Left renal cortex interstitium (tissue), 4 donors: Measurements from ENCODE around the gene TAGLN3. TPM values are rescaled to one million over a fixed set of nuclear protein-coding genes. Genes with fewer than 3 reads are reported as not detected.
"Not testable (repeated sequence)": the region's sequence is repeated elsewhere in the genome, so short reads cannot be mapped to it uniquely, and the experiment has no call there.

Source experiments
- DNase-seq, 4 donors: peaks; one replicate each; pipeline ENCODE4 v3.0.0-alpha.2; 2013; ENCODE audit warnings: low read depth in 4 of 4, low spot score in 2 of 4, missing footprints in 1 of 4
- polyA plus RNA-seq, 4 donors: library from polyadenylated mRNA; unstranded; fragments of 120-200 nt; gene quantifications; one replicate each; pipeline ENCODE4 v1.2.1, GENCODE V29; 2013; ENCODE audit not compliant: insufficient read length in 4 of 4

The TAGLN3 gene
- polyA plus RNA-seq, 4 donors = 1.4 to 3.2 (median 2.7) TPM

DNA sequence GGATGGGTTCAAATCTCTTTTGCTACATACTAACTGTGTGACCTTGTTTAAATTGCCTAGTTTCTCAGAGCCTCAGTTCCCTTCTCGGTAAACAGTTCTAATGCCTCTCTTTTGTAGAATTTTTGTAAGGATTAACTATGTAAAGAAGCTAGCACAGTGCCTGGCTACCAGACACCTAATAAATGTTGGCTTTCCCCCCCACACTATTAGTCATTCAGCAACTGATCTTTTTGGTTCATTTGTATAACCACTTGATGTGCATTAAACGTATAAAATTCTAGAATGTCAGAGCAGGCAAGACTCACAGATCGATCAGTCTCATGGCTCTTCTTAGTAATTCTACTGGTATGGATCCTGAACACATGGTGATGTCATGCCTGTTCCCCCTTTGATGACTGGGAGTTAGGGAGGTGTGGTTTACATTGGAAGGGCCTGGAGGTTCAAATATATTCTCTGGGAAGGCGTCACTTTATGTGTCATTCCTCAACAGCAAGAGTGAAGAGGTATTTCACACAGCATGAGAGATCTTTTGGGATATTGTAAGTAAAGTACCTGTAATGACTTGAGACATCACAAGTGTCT is 6.5 kb downstream of the TAGLN3 start:
- no peak for DNase-seq

DNA sequence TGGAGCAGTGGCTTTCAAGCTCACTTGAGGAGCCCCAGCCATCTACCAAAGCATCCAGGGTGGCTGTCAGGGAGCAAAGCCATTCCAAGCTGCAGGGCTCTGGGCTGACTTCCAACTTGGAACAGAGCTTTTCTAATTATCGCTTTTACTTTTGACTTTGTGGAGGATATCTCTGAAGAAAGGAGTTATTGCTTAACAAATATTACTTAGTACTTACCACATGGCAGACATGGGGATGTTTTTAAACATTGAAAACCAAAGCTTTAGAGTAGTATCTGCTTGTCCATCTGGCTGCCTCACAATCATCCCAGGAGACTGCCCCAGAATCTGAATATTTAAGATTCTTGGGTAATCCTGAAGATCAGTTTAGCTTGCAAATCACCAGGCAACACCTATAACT is 8.9 kb downstream of the TAGLN3 start:
- no peak for DNase-seq

DNA sequence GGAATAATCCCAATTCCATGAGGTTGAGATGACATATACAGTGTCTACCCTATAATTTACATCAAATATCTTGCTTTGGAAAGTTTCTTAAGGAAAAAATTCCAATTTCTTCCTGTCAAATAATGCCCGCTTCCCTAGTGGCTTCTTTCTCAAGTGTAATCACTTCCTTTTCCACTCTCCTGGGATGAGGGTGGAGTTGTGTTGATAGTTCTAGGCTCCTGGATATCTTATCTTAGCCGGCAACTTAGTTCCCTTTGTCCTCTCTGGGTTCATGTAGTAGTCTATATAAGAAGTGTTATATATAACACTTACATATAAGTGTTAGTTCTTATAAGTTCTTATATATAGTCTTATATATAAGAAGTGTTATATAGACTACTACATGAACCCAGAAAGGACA is 10.9 kb downstream of the TAGLN3 start:
- no peak for DNase-seq

DNA sequence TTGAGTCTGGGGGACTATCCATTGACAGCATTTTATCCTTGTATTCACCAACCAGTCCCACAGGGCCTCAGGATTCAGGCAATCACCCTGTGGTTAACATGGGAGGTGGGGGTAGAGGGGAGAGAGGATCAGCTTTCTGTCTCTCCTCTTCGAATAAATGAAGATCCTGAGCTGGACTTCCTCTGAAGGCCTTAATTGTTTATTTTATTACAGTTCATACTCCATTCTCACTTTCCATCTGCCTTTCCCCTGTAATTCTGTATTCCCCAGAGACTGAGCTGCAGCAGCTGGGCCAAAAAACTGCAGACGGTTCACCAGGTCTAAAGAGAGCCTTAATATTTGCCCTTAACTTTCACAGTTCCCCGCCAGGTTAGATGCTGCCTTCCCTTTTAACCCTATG is 11.9 kb downstream of the TAGLN3 start:
- DNase-seq = no peak

DNA sequence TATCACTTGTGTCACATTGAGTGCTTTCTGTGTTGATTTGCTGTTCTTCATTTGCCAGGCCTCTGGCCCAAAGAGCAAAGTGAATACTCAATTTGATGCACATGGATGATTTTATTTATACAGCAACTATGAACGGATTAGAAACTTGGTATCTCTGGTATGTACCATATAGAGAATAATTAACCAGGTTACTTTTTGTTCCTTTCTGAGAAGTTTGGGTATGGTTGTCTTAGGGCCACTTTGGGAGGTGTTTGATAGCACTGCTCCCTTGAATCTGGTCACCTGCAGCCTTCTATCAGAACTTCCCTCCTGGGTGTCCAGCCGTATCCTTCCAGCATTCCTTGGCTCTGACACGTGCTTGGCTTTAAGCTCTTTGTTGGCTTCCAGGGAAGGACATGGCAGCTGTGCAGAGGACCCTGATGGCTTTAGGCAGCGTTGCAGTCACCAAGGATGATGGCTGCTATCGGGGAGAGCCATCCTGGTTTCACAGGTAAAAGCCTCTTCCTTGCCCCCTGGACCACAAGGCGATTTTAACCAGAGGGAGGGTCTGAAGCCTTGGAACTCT is 12.7 kb downstream of the TAGLN3 start:
- DNase-seq = no peak

DNA sequence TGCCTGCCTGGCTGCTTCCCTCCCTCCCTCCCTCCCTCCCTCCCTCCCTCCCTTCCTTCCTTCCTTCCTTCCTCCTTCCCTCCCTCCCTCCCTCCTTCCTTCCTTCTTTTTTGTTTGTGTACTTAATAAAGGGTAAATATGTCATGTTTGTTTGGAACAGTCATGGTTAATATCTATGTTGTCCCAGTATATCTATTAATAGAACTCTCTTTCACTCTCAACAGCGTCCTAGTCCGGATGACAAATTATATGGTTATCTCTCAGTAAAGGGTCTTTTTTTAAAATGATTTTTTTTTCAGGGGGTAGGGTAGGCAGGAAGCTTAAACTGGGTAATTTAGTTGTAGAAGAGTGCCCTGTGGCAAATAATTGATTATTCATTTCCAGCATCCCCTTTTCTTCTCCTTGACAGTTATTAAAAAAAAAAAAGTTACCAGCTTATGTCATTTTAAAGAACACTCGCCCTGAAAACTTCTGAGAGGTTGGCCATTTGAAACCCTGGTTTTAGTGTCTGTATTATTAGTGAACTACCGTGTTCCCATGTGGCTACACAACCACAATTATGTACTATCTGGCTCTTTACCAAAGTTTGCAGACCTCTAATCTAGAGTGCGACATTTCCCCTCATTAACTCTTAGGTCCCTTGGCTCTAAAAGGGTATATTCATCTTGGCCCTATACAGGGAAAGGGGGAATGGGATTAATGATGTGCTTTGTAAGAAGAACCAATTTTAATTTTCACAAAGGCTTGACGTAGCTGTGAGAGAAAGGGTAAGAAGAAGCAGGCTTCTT is 13.7 kb downstream of the TAGLN3 start:
- DNase-seq = no peak

DNA sequence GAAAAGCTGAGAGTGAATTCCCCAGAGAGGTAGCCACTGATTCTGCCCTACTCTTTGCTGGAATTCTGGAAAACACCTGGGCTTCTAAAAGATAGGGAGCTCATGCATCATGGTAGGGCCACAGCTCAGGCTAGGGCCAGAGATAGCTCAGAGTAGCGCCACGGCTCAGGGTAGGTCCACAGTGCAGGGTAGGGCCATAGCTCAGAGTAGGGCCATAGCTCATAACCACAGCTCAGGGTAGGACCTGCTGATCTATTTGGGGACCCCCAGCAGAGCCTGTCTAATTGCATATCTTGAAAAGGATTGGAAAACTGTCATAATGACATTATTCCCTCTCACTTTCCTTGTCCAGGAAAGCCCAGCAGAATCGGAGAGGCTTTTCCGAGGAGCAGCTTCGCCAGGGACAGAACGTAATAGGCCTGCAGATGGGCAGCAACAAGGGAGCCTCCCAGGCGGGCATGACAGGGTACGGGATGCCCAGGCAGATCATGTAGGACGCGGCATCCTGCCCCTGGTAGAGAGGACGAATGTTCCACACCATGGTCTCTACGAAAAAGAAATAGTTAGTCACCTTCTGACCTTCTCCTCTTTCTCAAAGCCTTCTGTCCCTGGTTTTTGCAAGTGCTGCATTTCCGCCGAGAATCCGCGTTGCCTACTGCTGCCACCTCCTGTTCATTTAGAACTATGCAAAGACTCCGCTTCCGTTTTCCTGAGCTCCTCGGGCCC is 14.5 kb downstream of the TAGLN3 start:
- DNase-seq = peak in 3 of 4 donors; percentile 48 to 78 (median 53)

DNA sequence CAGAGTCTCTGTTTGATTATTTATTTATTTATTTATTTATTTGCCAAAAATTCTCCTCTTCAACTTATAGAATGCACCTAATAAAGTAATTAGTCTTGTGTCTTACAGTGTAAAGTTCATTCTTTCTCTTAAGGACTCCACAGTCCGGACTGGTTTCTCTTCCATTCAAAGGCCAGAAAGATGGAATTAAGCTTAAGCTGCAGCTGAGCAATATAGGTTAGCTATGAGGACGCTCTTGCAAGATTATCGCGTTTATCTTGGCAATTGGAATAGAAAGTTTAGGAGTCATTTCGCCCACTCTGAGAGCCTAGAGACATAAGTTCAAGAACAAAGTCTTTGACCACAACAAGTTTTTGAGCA is 15.0 kb downstream of the TAGLN3 start:
- no peak for DNase-seq

DNA sequence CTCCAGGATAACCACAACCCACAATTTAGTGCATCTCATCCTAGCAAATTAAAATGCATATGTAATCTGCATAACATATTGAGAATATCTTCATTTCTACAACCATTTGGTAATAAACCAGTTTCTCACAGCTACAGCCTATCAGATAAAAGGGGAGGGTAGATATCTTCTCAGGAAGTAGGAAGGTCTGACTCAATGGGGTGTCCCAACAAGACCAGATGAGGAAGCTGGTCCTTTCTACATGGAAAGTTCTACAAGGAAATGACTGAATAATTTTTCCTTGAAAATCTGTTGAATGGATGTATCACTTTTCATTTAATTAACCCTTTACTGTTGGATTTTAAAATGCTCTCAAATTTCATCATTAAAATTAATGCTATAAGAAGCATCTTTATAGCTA is 18.4 kb downstream of the TAGLN3 start:
- DNase-seq = no peak

DNA sequence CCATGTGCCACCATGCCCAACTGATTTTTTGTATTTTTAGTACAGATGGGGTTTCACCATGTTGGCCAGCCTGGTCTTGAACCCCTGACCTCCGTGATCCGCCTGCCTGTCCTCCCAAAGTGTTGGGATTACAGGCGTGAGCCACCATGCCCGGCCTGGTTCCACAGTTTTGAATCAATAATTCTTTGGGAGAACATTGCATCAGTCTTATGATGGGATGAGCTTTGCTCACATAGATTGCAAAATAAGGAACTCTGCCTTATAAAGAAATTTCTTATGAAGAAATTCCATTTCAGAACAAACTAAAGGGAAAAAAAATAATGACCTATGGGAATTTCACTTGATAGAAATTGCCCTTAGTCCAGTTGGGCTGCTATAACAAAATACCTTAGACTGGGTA is 20.0 kb downstream of the TAGLN3 start:
- no peak for DNase-seq

DNA sequence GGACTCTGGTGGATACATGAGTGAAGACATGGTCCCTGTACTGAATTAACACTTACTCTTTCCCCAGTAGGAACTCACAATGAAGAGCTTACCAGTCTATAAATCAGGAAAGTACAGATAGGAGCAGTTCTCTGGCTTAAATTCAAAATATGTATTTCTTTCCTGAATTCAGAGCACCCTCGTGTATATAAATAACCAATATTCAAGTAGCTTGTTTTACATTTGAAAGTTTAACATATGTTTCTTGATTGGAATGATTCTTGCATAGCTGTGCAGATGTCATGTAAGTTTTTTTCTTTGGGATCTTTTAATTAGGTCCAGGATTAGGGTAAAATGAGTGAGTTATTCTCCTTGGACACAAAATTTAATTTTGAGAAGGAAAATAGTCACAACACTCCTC is 21.0 kb downstream of the TAGLN3 start:
- no peak for DNase-seq

DNA sequence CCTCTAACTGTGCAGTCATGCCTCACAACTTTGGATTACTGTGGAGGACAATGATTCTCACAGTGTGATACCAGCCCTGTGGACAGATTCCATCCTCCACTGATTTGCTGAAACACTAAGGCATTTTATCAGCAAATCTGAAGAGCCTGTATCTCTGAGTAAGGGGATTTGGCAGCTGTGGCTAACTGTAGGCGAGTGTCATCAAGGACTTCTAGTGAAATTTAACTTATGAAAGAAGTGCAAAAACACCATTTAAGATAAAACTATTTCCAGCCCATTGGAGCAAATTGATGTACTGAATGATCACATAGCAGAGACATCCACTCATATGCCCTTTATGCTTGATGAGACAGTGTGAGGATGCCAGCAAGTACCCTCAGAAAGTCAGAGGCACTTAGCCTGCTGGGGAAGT is 22.0 kb downstream of the TAGLN3 start:
- no peak for DNase-seq

DNA sequence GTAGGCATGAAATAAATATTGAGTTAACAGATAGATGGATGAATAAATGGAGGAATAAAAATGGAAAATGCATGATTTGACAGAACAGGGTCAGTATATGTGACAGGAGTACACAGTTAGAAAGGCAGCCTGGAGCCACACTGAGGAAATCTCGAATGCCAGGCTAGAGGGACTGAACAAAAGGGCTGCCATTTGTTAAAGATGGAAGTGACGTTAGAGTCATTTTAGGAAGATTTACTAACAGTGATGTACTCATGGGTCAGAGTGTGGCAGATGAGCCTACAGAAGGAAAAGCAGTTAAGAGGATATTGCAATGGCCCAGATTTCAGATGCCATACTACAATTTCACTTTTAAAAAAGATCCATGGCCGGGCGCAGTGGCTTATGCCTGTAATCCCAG is 28.4 kb downstream of the TAGLN3 start:
- no peak for DNase-seq

DNA sequence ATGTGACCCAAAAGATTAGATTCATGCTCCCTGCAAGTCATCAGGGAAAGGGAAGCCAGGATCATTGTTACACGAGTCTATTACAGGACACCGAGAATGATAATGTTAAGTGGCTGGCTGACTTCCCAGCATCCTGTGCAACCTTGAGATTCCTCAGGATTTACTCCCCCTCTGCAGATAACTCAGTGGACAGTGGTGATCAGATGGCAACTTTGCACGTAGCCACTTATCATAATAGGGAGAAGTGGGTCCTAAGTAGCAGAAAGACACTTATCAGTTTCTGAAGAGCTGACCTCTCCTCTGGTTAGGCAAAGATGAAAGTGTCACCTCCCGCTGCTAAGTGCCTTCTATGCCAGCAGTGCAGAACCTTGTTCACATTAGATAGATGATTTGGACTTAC is 29.1 kb downstream of the TAGLN3 start:
- no peak for DNase-seq

DNA sequence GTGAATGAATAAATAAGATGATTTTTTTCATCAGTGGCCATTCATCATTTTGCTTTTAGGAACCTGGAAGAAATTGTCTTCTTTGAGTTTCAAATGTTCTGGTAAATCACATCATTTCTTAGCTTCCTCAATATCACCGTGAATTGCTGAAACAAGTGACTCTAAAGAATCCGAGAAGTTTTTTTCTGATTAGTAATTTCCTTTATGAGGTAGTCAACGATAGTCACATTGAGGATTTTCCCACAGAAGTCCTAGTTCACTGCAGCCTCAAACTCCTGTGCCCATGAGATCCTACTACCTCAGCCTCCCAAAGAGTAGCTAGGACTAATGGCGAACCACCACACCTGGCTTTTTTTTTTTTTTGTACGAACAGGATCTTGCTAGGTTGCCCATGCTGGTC is 32.2 kb downstream of the TAGLN3 start:
- no peak for DNase-seq

DNA sequence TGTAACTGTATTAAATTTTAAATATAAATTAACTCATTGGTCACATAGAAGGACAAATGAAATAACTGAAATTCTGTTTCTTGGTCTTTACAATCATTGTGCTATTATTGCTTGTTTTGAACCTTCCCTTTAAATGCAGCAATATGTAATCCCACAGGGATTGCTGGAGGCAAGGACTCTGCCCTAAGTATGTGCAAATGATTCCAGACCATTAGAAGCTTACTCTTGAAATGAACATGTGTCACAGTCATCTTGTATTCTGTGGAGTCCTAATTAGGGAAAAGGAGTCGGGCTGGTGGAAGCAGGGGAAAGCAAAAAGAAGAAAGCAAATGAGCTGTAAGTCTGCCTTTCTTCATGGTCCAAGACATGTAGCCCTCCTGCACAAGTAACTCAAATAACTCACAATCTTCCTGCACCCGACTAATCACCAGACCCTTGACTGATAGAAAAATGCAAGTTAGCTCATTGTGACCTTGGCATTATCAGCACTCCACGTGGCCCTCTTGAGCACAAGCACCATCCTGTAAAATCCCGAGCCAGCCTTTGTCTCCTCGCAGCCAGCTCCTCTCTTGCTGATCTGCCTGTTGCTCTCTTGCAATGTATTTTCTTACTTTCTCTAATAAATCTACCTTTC is 33.5 kb downstream of the TAGLN3 start:
- no peak for DNase-seq

DNA sequence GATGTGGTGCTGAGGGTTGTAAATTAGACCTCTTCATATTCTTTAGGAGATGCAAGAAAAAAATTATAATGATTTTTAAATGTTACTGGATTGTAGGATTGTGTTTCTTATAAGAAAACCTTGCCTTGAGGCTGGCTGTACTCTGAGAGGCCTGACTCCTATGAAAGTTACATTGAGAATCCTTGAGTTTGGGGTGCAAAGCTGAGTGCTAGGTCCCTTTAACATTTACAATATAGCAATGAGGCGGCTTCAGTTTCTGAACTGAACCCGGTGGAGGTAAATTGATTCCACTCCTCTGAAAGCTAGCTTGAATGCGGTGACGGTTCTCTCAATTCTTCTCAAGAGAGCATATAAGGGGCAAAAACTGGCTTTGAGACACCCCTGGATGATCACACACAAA is 35.7 kb downstream of the TAGLN3 start, which contains the start of gene TMPRSS7:
Gene TMPRSS7, plus strand, starts transcription at position 301 of the 400 bp plus-strand sequence. CDS start 110 bp downstream, outside the sequence.
- DNase-seq = no peak

DNA sequence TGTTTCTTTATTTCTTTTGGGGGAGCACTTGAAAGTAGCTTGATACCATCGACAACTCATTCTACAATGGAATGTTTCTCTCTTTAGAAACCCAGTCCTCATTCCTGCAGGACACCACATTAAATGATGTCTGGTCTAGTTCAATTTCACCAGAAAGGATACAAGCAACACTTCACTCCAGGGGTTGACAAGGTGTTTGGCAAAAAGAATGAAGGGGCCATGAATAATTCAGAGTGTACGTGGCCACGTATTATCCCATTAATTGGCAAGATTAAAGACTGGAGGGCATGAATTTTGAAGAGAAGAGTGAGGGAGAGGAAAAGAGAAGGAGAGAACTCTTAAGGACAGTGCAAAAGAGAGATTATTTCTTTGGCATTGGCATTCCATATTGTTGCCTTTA is 36.5 kb downstream of the TAGLN3 start:
- no peak for DNase-seq

DNA sequence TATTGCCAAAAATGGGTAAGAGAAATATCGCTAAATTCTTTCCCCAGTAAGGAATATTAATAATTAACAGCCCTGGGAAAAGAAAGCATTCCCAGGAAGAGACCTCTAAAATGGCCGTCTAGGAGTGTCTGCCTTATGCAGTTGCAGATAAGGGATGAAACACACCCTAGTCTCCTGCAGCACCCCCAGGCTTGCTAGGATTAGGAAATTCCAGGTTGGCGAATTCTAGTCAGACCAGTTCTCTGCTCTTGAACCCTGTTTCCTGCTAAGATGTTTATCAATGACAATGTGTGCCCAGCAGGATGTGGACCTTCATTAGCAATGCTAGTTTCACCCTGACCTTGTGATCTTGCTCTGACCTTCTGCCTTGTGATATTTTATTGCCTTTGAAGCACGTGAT is 38.5 kb downstream of the TAGLN3 start:
- DNase-seq = not testable (repeated sequence)

DNA sequence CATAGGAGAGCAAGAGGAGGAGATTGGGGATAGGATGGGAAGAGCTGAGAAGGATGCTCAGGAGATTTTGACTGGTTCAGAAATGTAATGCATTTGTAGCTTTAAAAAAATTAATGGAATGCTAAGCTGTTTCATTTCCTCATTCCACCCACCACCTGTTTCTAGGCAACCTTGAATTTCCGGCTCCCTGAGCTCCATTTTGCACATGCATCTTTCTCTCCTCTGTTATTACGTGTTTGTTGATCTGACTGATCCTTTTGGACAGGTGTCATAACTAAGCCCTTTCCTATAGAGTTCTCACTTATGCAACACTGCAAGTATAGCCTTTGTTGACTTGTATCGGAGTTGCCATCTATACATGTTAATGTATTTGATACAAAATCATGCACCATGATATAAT is 40.1 kb downstream of the TAGLN3 start:
- no peak for DNase-seq

DNA sequence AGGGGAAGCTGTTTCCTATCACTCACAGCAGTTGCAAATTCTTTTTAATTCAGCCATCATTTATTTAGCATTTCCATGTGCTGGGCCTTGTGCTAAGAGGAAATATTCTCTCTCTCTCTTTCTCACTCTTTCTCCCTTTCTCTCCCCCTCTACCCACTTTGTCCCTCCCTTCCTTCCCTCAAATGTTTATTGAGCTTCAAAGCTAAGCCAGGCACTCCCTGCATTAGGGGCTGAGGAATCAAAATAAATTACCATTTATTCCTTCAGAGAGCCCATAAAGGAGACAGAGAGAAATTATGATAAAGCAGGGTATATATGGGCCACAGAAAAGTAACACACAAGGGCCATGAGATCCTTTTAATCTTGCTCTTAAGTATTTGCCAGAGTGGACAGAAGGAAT is 42.6 kb downstream of the TAGLN3 start:
- no peak for DNase-seq
